Muscle of leg (tissue), 11 donors: ENCODE results near the gene FJX1. TPM values are rescaled to one million over a fixed set of nuclear protein-coding genes. Genes with fewer than 3 reads are reported as not detected.
"Not testable (repeated sequence)": the region's sequence is repeated elsewhere in the genome, so short reads cannot be mapped to it uniquely, and the experiment has no call there.

Source experiments
- DNase-seq: peaks from one replicate; pipeline ENCODE4 v3.0.0; 2013
- H3K27ac ChIP-seq: one replicate; pipeline ENCODE4 v1.5.1; 2013; ENCODE audit warnings: mild to moderate bottlenecking, low read length, control low read depth
- H3K27me3 ChIP-seq: one replicate; pipeline ENCODE4 v1.6.1; 2013; ENCODE audit warnings: low read length; ENCODE audit not compliant: control insufficient read depth, insufficient read depth
- H3K36me3 ChIP-seq: one replicate; pipeline ENCODE4 v1.6.1; 2013; ENCODE audit warnings: low read length; ENCODE audit not compliant: control insufficient read depth, insufficient read depth
- H3K4me1 ChIP-seq: one replicate; pipeline ENCODE4 v1.6.1; 2013; ENCODE audit warnings: low read length; ENCODE audit not compliant: control insufficient read depth, insufficient read depth
- H3K4me3 ChIP-seq: one replicate; pipeline ENCODE4 v1.5.1; 2013; ENCODE audit warnings: low read length, control low read depth
- H3K9me3 ChIP-seq: replicated peaks from 2 replicates; pipeline ENCODE4 v1.6.1; 2013; ENCODE audit warnings: low read depth, low read length; ENCODE audit not compliant: control insufficient read depth
- WGBS: methylation state at CpG from one replicate; pipeline ENCODE4 v1.1.5; 2013; ENCODE audit warnings: missing lambda C conversion rate; ENCODE audit not compliant: insufficient coverage; 5-methylcytosine and 5-hydroxymethylcytosine counted together
- polyA plus RNA-seq, 8 donors: library from polyadenylated mRNA; unstranded; fragments of 120-200 nt; gene quantifications; one replicate each; pipeline versions ENCODE4 v1.2.1 to v1.2.3, GENCODE V29; 2013; ENCODE audit warnings: inconsistent platforms in 1 of 8, low replicate concordance in 1 of 8; ENCODE audit not compliant: insufficient read length in 8 of 8, insufficient read depth in 1 of 8
- total RNA-seq: library from RNA; stranded (reverse); fragments of 120-200 nt; gene quantifications from one replicate; pipeline ENCODE4 v1.2.4, GENCODE V29; 2013

Gene FJX1
- total and polyA plus RNA-seq, 9 donors, result 6.2 to 17.2 (median 7.6) TPM

GRCh38 chr11:35647421-35648093, 29.3 kb downstream of the FJX1 start:
- no peaks in the 10 kb centered on the region for H3K9me3 ChIP-seq
- no peak for DNase-seq
- WGBS, result 90% methylated on average over 2 of the region's 8 CpGs
- no peaks in the 10 kb centered on the region for H3K36me3 ChIP-seq
- H3K27me3 ChIP-seq, result peaks cover 4% of the 10 kb centered on the region
- no peak overlapping the region for H3K27ac ChIP-seq
- no peak overlapping the region for H3K4me3 ChIP-seq
- no peaks in the 10 kb centered on the region for H3K4me1 ChIP-seq

- Histone ChIP-seq H3K27ac (no peak overlapping the region), H3K36me3 (no peaks in the 10 kb centered on the region), H3K9me3 (no peaks in the 10 kb centered on the region), H3K27me3 (peaks cover 4% of the 10 kb centered on the region), H3K4me1 (no peaks in the 10 kb centered on the region), H3K4me3 (no peak overlapping the region)
- 75% methylated on average over 1 of the region's 1 CpG for WGBS
- DNase-seq, result no peak
These were observed 31.7 kb downstream of the FJX1 start for GRCh38 chr11:35650006-35650405.

GRCh38 chr11:35650467-35650866, 32.2 kb downstream of the FJX1 start:
- Histone ChIP-seq H3K27me3 (peaks cover 4% of the 10 kb centered on the region), H3K4me1 (no peaks in the 10 kb centered on the region), H3K36me3 (no peaks in the 10 kb centered on the region), H3K27ac (no peak overlapping the region), H3K4me3 (no peak overlapping the region), H3K9me3 (no peaks in the 10 kb centered on the region)
- DNase-seq, result no peak
- 91% methylated on average over 4 of the region's 4 CpGs for WGBS

GRCh38 chr11:35651263-35651662, 33.0 kb downstream of the FJX1 start:
- Histone ChIP-seq H3K27me3 (peaks cover 4% of the 10 kb centered on the region), H3K4me3 (no peak overlapping the region), H3K36me3 (no peaks in the 10 kb centered on the region), H3K4me1 (no peaks in the 10 kb centered on the region), H3K27ac (no peak overlapping the region), H3K9me3 (no peaks in the 10 kb centered on the region)
- no CpG with 5 or more reads among the region's 3 CpGs for WGBS
- DNase-seq, result no peak

- not testable (repeated sequence) for H3K27me3 ChIP-seq, H3K4me3 ChIP-seq, DNase-seq, H3K36me3 ChIP-seq, H3K9me3 ChIP-seq, H3K4me1 ChIP-seq, H3K27ac ChIP-seq
- WGBS, result no CpG with 5 or more reads among the region's 5 CpGs
These were observed 34.5 kb downstream of the FJX1 start for GRCh38 chr11:35652786-35653185.

GRCh38 chr11:35654711-35655110, 36.5 kb downstream of the FJX1 start:
- Histone ChIP-seq H3K9me3 (no peaks in the 10 kb centered on the region), H3K27ac (no peak overlapping the region), H3K4me1 (no peaks in the 10 kb centered on the region), H3K4me3 (no peak overlapping the region), H3K36me3 (no peaks in the 10 kb centered on the region), H3K27me3 (no peaks in the 10 kb centered on the region)
- 20% methylated on average over 1 of the region's 6 CpGs for WGBS
- no peak for DNase-seq

GRCh38 chr11:35655254-35655653, 37.0 kb downstream of the FJX1 start:
- no peak overlapping the region for H3K27ac ChIP-seq
- DNase-seq, result no peak
- H3K4me3 ChIP-seq, result no peak overlapping the region
- peaks cover 3% of the 10 kb centered on the region for H3K27me3 ChIP-seq
- H3K4me1 ChIP-seq, result no peaks in the 10 kb centered on the region
- H3K9me3 ChIP-seq, result no peaks in the 10 kb centered on the region
- WGBS, result no CpG with 5 or more reads among the region's 1 CpG
- no peaks in the 10 kb centered on the region for H3K36me3 ChIP-seq

- no peaks in the 10 kb centered on the region for H3K4me1 ChIP-seq
- H3K4me3 ChIP-seq, result no peak overlapping the region
- peak; percentile 16 for DNase-seq
- H3K9me3 ChIP-seq, result no peaks in the 10 kb centered on the region
- H3K36me3 ChIP-seq, result no peaks in the 10 kb centered on the region
- WGBS, result 0% methylated on average over 1 of the region's 4 CpGs
- no peak overlapping the region for H3K27ac ChIP-seq
- H3K27me3 ChIP-seq, result peaks cover 3% of the 10 kb centered on the region
These were observed 37.6 kb downstream of the FJX1 start for GRCh38 chr11:35655856-35656255.

- Histone ChIP-seq H3K9me3 (no peaks in the 10 kb centered on the region), H3K4me1 (peaks cover 10% of the 10 kb centered on the region), H3K27me3 (peaks cover 3% of the 10 kb centered on the region), H3K4me3 (no peak overlapping the region), H3K36me3 (no peaks in the 10 kb centered on the region), H3K27ac (no peak overlapping the region)
- 38% methylated on average over 1 of the region's 3 CpGs for WGBS
- no peak for DNase-seq
These were observed 40.0 kb downstream of the FJX1 start for GRCh38 chr11:35658020-35658948.

- WGBS, result no CpG with 5 or more reads among the region's 5 CpGs
- DNase-seq, result no peak
- Histone ChIP-seq H3K36me3 (no peaks in the 10 kb centered on the region), H3K4me1 (peaks cover 14% of the 10 kb centered on the region), H3K27me3 (peaks cover 3% of the 10 kb centered on the region), H3K9me3 (peaks cover 21% of the 10 kb centered on the region), H3K27ac (peak overlapping the region; percentile 95), H3K4me3 (peak overlapping the region; percentile 88)
These were observed 43.3 kb downstream of the FJX1 start for GRCh38 chr11:35661534-35661933.
